Stimulated activated CD4-positive, alpha-beta T cell treated with anti-CD3 and anti-CD28 coated beads, Interleukin-1b, Interleukin-23, amount 100 ng/mL, for 4 hours (primary cell): ENCODE results near the gene CACNA2D1.
"Not testable (repeated sequence)": the region's sequence is repeated elsewhere in the genome, so short reads cannot be mapped to it uniquely, and the experiment has no call there.

Experiments
- DNase-seq, 2 donors: peaks; one replicate each; pipeline ENCODE4 v3.0.0-alpha.2; 2020; ENCODE audit warnings: low read depth in 2 of 2

The CACNA2D1 gene

DNA sequence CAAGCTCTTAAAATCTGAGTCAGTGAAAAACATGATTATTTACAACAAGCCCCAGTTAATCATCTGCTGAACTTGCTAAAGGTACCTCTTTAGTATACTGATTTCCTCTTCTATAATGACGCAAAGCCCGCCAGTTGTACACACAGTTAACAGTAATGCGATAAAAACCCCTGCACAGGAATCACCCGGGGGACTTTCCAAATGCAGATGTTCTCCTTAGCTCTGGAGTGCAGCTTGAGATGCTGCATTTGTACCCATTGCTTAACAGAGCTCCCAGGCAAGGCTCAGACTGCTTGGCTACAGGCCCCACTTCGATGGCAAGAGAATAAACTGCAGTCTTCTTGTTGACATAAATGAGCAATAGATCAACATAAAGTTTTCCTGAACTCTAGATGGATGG is 394.1 kb downstream of the CACNA2D1 start:
- DNase-seq: no peak

DNA sequence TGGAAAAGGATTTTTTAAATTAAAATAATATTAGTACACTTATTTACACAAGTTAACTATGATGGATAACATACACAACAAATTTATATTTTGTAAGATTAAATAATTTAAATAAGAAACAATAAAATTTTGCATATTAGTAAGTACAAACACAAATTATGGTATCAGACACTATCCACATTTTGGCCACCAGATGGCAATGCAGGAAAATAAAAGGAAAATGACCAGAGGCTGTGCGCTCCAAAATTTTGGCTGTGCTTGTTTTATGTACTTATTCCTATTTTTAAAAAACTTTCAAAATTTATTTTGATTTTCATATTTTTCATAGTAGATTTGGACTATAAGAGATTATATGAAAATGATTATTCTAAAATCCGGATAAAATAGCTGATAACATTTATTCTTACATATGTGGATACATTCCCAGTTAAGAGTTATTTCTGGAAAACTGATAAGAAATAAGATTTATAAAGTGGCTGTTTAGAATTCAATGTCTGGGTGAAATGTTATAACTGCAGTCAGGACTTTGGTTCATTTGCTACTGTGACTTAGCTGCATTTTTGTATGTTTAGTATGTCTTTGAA is 399.0 kb downstream of the CACNA2D1 start:
- no peak for DNase-seq

DNA sequence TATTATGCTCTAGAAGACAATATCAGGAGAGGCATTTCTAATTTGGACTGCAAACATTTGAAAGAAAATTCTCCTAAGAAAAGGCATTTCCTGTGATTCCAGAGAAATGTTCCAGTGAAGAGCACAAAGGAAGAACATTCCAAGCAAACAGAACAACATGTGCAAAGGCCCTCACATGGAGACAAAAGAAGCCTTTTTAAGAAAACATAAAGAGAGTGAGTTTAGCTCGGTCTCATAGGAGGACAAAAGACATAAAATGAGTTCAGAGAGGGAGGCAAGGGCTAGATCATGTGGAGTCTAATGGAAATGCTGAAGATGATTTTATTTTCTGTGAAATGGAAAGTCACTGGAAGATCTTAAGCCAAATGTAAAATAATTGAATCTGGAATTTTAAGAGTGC is 404.0 kb downstream of the CACNA2D1 start:
- no peak for DNase-seq

DNA sequence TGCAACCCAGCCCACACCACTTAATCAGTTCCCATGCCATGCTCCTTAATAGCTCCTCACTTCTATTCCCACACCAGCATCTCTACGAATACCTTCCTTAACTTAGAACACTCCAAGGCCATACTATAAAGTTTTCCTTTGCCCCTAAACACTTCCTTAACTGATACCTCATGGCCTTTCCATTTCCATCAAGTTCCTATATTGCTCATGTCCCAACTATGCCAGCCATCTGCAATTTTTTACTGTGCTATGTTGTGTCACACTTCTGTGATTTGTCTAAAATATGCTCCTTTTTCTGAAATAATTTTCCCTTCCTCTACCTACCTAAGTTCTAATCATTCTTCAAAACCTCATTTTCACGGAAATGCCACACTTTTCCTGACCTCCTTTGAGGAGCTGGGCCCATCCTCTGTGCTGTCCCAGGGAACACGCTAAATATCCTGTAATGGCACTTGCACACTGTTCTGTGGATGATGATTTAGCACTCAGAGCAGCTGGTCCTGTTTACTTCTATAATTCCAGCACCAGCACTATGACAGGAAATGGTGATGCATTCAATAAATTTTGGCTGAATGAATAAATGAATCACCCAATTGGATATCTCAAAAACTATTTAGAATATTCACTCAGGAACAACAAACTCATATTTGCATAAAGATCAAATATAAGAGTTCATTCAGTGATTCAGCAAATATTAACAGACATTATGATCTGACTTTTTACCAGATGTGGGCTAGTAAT is 407.3 kb downstream of the CACNA2D1 start:
- no peak for DNase-seq

DNA sequence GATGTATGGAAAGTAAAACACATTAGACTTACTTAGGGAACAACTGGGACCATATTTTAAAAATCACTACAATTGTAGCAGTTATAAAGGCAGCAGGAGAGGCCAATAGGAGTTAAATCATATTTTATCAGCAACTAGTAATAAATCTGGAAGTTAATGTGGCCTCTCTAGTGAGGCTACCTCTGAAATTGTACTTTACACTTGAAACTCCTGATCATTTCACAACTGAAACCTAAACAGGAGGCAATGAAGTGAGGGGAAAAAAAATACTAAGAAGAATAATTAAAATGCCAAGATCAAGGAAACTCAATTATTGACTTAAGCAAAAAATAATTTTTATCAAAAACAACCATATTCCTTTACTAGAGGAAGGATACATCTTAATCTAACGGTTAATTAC is 408.1 kb downstream of the CACNA2D1 start:
- DNase-seq: no peak

DNA sequence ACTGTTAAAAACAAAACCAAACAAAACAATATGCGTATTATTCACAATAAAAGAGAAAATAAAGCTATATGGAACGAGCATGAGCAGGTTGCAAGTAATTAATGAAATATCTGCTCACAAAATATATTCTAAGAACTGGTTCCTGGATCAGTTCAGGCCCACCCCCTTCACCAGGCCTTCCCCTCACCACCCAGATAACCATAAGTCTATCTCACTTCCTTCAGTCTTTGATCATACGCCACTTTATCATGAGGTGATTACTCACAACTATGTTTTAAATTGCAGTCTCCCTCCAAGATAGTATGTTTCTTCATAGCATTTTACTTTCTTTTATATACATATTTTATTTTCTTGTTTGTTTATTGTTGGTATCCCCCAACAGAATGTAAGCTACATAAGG is 410.7 kb downstream of the CACNA2D1 start:
- no peak for DNase-seq

DNA sequence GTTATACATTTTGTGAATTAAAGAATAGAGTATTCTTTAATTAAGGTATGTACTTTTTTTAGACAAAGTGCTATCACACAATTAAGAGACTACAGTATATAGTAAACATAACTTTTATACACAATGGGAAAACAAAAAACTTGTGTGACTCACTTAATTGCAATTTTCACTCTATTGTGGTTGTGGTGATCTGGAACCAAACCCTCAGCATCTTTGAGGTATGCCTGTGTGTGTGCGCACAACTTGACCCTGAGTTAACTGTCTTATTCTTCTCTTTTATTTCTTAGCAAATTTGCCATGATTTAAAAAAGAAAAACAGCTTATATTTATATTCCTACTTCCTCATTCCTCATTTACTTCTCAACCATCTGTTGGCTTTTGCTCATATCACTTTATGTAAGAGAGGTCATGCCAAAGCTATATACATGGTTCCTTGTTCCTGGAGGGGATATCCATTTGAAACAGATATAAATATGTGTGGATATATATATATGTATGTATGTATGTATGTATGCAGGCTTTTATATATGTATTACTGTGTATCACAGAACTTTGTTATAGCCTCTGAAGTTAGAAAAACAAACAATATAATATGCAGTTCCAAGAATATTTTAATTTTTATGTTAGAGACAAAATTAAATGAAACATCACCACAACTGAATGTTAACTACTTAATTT is 414.2 kb downstream of the CACNA2D1 start:
- no peak for DNase-seq

DNA sequence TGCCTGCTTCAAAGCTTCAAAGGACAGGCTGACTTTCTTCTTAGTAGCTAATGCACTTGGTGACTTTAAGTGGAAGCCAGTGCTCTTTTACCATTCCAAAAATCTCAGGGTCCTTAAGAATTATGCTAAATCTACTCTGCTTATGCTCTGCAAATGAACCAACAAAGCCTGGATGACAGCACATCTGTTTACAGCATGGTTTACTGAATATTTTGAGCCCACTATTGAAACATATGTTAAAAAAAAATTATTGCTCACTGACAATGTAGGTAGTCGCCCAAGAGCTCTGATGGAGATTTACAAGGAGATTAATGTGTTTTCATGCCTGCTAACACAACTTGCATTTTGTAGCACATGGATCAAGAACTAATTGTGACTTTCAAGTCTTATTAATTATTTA is 415.5 kb downstream of the CACNA2D1 start:
- DNase-seq: no peak

DNA sequence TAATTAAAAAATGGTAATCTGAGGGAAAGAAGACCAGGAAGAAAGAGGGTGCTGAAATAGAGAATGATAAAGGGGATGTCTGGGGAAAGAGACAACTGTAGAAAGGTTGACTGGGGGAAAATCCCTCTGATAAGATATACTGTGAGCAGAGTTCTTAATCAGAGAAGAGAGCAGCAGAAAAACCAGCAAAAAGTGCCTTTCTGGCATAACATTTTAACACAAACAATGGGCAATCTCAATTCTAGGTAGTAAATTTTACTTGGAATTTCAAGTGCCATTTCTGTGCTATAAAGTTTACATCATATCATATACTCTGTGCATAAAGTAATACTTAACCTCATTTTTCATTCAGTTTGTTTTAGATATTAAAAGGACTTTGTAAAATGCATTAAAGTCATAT is 421.9 kb downstream of the CACNA2D1 start:
- DNase-seq: no peak

DNA sequence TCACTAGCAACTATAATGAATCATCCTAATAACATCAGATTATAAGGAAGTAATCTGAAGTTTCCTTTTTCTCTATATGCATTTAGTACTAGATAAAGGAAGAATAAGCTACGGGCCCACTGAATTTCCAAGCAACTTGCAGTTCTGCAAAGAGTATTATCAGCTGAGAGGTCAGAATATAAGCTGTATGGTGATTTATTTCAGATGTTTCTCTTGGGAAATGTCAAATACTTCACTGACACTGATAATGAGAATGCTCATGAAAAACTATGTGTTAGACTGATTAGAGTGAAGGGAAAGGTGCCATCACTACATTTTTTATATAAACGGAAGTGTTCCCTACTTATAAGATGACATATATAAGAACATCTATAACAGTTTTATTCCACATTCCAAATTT is 422.5 kb downstream of the CACNA2D1 start:
- no peak for DNase-seq

DNA sequence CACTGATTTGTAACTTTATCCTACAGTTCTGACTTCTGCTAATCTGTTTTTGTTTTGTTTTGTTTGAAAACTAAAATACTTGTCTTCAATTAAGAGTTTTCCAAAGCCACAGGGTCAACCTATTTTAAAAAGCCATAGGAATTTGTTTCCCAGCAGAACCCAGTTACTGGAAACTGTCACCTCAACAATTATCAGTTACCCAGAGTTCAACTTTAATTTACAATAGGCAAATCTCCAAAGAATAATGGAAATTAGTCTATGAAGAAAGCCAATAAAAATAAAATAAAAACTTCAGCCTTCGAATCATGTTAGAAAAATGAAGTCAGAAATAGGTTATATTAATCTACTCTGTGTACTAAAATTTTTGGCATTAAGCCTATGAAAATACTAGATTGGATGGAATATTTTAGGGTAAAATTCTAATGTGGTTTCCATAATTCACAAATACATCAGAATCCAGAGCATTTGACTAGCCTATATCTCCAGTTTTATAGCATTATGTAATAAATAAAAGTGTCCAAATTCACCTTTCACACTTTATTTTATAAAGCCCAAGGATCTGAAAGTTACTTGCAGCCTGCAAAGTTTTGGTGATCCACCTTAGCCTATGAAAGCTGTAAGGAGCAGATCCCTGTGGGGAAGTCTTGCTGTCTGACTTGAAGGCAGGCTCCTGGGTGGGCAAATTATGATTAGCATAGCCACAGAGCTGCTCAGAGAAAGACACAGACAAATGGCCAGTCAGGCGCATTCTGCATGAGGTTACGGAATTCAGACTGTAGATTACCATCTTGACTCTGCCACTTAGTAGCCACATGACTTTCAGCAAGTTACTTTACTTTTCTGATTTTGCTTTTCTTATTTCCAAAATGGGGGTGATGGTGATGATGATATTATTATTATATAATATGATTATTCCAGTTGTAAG is 423.8 kb downstream of the CACNA2D1 start:
- no peak for DNase-seq

DNA sequence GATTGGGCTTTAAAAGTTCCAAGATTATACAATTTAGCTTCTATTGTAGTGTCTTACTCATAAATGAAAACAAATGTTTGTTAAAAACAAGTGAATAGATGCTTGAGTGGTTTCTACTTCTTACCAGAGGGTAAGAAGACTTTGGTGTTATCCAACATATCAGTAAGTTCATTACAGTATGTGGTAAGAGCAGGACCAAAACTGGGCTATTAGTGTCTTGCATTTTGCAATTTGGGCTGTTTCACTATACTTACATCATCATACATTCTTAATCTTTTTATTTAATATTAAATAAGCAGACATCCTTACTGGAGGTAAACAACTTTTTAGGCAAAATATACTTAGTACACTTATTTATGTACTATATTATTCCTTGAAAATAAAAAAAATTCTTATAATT is 425.4 kb downstream of the CACNA2D1 start:
- no peak for DNase-seq

DNA sequence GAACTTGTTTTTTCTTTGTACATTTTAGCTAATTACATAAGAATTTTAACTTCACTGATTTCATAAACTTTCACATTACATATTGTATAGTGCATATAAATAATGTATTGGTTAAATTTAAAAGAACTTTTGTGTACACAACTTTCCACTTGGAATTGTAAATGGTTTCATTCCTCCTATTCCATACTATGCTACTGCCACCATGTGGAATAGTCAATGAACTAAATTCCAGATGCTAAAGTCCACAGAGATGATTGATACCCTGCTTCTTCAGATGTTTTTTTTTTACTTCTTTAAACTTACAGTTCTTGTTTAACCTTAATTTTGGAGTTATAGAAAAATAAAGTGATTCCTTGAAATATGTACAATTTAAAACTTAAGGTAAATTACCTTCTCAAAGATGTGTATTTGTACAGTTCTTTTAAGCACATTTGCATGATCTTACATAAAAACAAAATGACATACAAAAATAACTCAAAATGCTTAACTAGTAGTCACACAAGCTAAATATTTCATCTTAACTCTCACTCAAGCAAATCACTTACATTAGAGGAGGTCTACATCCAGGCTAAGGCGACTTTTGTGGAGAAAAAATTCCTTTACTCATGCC is 426.1 kb downstream of the CACNA2D1 start:
- DNase-seq: no peak

DNA sequence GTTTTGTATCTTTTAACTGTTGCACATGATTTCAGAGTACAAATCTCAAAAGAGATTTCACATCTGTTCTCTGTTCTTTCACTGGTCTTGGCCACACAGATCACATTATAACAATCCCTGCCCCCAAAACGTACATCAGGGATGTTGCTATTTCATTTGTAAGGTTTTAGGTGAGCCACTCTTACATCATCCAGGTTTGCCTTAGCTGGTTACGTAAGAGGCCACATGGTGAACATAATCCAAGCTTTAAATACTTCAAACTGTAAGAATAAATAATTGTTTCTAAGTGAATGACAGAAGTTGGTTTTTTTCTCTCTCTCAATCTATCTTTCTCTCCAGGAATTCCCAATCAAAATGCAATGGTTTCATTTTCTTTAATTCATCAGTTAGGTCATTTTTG is 427.8 kb downstream of the CACNA2D1 start:
- no peak for DNase-seq

DNA sequence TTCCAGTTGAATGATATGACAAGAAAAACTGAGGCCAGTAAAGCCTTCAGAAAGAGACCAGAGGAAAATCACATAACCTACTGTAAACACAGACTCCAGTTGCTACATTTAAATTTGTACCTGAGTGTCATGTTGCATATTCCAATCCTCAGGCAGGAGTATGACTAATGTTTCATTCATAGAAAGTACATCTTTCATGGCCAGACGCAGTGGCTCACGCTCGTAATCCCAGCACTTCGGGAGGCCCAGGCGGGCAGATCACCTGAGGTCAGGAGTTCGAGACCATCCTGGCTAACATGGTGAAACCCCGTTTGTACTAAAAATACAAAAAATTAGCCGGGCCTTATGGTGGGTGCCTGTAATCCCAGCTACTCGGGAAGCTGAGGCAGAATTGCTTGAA is 429.0 kb downstream of the CACNA2D1 start:
- not testable (repeated sequence) for DNase-seq

DNA sequence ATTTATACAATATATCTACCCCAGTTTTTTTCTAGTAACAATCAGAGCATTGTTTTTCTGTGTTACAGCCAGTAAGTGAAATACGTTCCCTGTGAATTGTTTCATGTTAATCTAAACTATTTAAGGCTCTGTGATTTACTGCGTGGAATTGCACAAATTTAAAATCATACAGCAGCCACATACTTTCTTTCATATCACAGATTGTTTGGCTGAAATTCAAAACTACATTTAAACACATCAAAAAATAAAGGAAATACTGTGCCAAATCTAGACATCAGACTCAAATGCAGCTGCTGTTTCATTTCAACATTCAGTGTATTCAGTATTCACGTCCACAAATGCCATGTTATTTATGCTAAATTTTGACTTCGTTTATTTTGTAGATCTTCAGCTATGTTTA is 431.1 kb downstream of the CACNA2D1 start:
- DNase-seq: no peak

DNA sequence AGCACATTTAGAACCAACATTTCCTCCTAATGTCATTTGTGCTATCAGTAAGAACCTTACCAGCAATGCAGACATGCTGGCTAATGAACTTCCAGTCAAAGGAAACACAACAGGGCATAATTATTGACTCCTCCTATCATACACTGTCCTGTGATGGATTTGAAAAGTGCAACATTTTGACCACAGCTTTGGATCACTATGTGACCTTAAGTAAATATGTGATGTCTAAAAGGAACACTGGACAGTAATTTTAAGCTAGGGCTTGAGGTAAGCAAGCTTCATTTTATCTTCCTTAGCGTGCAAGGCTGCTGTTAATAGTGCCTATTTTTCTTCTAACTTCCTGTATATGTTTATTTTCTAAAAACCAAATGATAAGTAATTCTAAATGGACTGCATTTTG is 433.2 kb downstream of the CACNA2D1 start:
- no peak for DNase-seq

DNA sequence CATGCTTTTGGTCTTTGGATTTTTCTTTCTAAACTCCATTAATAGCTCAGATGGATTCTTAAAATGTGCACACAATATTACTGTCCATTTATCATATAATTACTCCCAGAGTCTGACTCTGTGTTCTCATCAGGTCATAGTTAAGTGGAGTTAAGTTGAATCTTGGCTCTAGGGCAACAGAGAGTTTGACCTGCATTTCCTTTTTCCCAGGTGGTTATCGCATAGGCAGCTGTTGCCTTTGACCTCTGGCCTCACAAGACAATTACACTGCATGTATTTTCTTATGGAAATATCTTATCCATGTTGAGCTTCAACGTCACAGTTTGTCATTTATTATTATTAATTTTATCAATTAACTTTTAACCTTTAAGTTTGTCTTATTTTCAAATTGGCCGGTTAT is 436.3 kb downstream of the CACNA2D1 start:
- DNase-seq: no peak

DNA sequence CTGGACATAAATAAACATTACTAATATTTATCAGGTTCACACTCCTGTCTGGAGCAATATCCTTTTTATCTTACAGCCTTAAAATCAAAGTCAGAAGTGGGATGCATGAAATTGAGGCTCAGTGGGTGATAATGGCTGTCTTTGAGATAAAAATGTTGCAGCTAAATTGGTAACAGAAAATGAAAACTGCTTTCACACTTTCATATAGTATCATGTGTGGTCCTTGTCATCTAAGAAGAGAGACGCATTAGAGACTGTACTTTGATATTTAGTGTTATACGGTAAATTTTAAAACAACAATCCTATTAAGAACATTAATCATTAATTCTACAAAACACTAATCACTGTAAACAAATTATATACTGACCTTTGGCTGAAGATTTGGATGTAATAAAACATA is 438.5 kb downstream of the CACNA2D1 start:
- no peak for DNase-seq

DNA sequence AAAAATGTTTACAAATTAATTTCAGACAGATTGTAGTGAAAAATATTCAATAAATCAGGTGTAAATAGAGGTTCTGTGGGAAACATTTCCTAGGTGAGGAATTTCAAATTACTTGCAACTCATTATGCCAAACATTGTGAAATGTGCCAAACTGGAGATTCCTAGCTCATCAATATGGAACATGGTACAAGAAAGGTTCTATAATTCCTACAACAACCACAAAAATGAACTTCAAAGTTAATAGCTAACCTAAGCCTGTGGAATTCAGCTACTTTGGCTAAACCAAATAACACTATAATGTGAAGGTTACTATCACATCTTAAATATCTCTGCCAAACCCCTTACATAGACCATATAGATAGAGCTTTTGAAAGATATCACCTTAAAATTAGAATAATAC is 450.4 kb downstream of the CACNA2D1 start:
- no peak for DNase-seq

DNA sequence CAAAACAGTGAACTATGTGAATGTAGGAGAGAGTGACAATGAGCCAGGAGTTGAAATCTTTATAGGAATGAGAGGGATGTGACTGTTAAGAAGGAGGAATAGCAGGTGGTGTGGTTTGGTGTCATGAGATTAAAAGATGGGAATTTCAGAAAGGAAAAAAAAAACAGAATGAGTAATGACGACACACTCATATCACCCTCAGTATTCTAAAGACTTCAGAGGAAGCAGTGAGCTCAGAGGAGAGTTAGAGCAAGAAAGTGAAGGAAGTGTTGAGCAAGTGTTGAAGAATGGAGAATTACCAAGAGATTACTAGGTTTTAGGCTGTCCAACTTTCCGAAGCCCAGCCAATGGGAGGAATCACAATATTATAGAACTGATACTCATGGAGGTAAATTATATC is 453.2 kb downstream of the CACNA2D1 start:
- no peak for DNase-seq
